IMR-90 (cell line): Measurements from ENCODE around the gene MYO1G. TPM values are rescaled to one million over a fixed set of nuclear protein-coding genes. Genes with fewer than 3 reads are reported as not detected.
A peak's percentile ranks its signal among the peaks of the same experiment; 100 is the strongest.

ENCODE experiments used
- ATAC-seq: fragments of 200-7000 bp; cut with Tn5 transposase; 2 replicates; pipeline ENCODE4 v1.9.1; 2020; ENCODE audit warnings: low read depth, mild to moderate bottlenecking, moderate library complexity
- BruUV-seq: library from RNA; stranded (reverse); fragments of 400-500 nt; replicated peaks from 2 replicates; lab custom pipeline; 2021; lab: Mats Ljungman, UMichigan
- CTCF ChIA-PET: fragments of 300-600 bp; formaldehyde crosslinking; extraction: SDS; loops from one replicate; lab custom pipeline; 2021; ENCODE audit warnings: antibody characterized with exemption; lab: Yijun Ruan, JAX
- POLR2A ChIA-PET: fragments of 300-600 bp; sonication (Branson Sonifier 250); formaldehyde crosslinking; loops from one replicate; lab custom pipeline; 2022; ENCODE audit warnings: antibody characterized with exemption; ENCODE audit not compliant: unreplicated experiment; lab: Charles Lee
- DNase-seq: peaks from one replicate; pipeline ENCODE4 v3.0.0; 2013
- H2AFZ ChIP-seq: replicated peaks from 2 replicates; pipeline ENCODE3; 2013; ENCODE audit warnings: low read length, mild to moderate bottlenecking; ENCODE audit not compliant: poor library complexity
- H2AK5ac ChIP-seq: 2 replicates; pipeline ENCODE4 v1.6.1; 2013; ENCODE audit warnings: low read depth, low read length, inconsistent platforms
- H2AK9ac ChIP-seq: replicated peaks from 2 replicates; pipeline ENCODE3; 2013; ENCODE audit warnings: mild to moderate bottlenecking, low read depth, low read length, moderate library complexity; ENCODE audit not compliant: poor library complexity
- H2BK120ac ChIP-seq: 2 replicates; pipeline ENCODE4 v1.6.1; 2013; ENCODE audit warnings: low read depth, low read length, inconsistent platforms
- H2BK15ac ChIP-seq: 3 replicates; pipeline ENCODE4 v1.6.1; 2013; ENCODE audit warnings: low read depth, low read length, inconsistent platforms
- H2BK20ac ChIP-seq: 2 replicates; pipeline ENCODE4 v1.6.1; 2013; ENCODE audit warnings: low read depth, mild to moderate bottlenecking, inconsistent platforms, low read length, moderate library complexity
- H2BK5ac ChIP-seq: 2 replicates; pipeline ENCODE4 v1.6.1; 2013; ENCODE audit warnings: mild to moderate bottlenecking, low read depth, low read length, inconsistent platforms; ENCODE audit not compliant: poor library complexity, severe bottlenecking
- H3K14ac ChIP-seq: replicated peaks from 2 replicates; pipeline ENCODE4 v1.6.1; 2013; ENCODE audit warnings: low read depth, low read length, inconsistent platforms
- H3K18ac ChIP-seq: 2 replicates; pipeline ENCODE4 v1.6.1; 2013; ENCODE audit warnings: low read depth, low read length, control low read depth
- H3K23ac ChIP-seq: 2 replicates; pipeline ENCODE4 v1.6.1; 2013; ENCODE audit warnings: low read depth, low read length, inconsistent platforms
- H3K27ac ChIP-seq: 2 replicates; pipeline ENCODE4 v1.5.1; 2013; ENCODE audit warnings: mild to moderate bottlenecking, control low read depth, low read length; ENCODE audit not compliant: insufficient read depth
- H3K27me3 ChIP-seq: 2 replicates; pipeline ENCODE4 v1.6.1; 2013; ENCODE audit warnings: low read length; ENCODE audit not compliant: control insufficient read depth, insufficient read depth
- H3K36me3 ChIP-seq: 2 replicates; pipeline ENCODE4 v1.6.1; 2013; ENCODE audit warnings: low read length, mixed read lengths; ENCODE audit not compliant: control insufficient read depth, insufficient read depth
- H3K4ac ChIP-seq: 2 replicates; pipeline ENCODE4 v1.6.1; 2013; ENCODE audit warnings: low read depth, low read length, inconsistent platforms
- H3K4me1 ChIP-seq: 2 replicates; pipeline ENCODE4 v1.6.1; 2013; ENCODE audit warnings: low read length, mixed read lengths; ENCODE audit not compliant: control insufficient read depth, insufficient read depth
- H3K4me2 ChIP-seq: 2 replicates; pipeline ENCODE4 v1.6.1; 2013; ENCODE audit warnings: low read depth, mild to moderate bottlenecking, control low read depth, low read length, moderate library complexity
- H3K4me3 ChIP-seq: 2 replicates; pipeline ENCODE4 v1.5.1; 2013; ENCODE audit warnings: low read depth, mild to moderate bottlenecking, control low read depth, low read length, moderate library complexity; ENCODE audit not compliant: insufficient read depth
- H3K56ac ChIP-seq: 2 replicates; pipeline ENCODE4 v1.6.1; 2013; ENCODE audit warnings: low read length, inconsistent platforms; ENCODE audit not compliant: insufficient read depth; ENCODE audit errors: extremely low read depth
- H3K79me1 ChIP-seq, 2 experiments: 2 replicates each; pipeline ENCODE4 v1.6.1; 2013; ENCODE audit warnings: low read length in 2 of 2, inconsistent platforms in 1 of 2, low read depth in 1 of 2
- H3K9ac ChIP-seq: 2 replicates; pipeline ENCODE4 v1.6.1; 2013; ENCODE audit warnings: low read depth, low read length, control low read depth
- H3K9me1 ChIP-seq: 2 replicates; pipeline ENCODE4 v1.6.1; 2013; ENCODE audit warnings: low read length, inconsistent platforms; ENCODE audit not compliant: insufficient read depth
- H3K9me3 ChIP-seq: 2 replicates; pipeline ENCODE4 v1.6.1; 2013; ENCODE audit warnings: low read length; ENCODE audit not compliant: control insufficient read depth, insufficient read depth
- H4K20me1 ChIP-seq: 2 replicates; pipeline ENCODE4 v1.6.1; 2013; ENCODE audit warnings: low read length, inconsistent platforms; ENCODE audit not compliant: insufficient read depth
- H4K5ac ChIP-seq: 2 replicates; pipeline ENCODE4 v1.6.1; 2013; ENCODE audit warnings: mild to moderate bottlenecking, low read depth, low read length, control low read depth
- H4K8ac ChIP-seq, 2 experiments: 2 replicates each; pipeline ENCODE4 v1.6.1; 2013; ENCODE audit warnings: low read depth in 2 of 2, low read length in 2 of 2, control low read depth in 1 of 2, inconsistent platforms in 1 of 2
- H4K91ac ChIP-seq: 2 replicates; pipeline ENCODE4 v1.6.1; 2013; ENCODE audit warnings: low read depth, low read length, inconsistent platforms; ENCODE audit not compliant: insufficient read depth
- BHLHE40 ChIP-seq: fragments of 150-350 bp; IDR thresholded peaks from 2 replicates; pipeline ENCODE4 v1.6.1; 2016; ENCODE audit warnings: mild to moderate bottlenecking, low read depth, low read length
- CEBPB ChIP-seq: IDR thresholded peaks from 2 replicates; pipeline ENCODE4 v1.6.1; 2012; ENCODE audit warnings: low read depth, low read length, improper control_type of control experiment
- CHD1 ChIP-seq: IDR thresholded peaks from 2 replicates; pipeline ENCODE4 v1.6.1; 2012; ENCODE audit warnings: low read depth, low read length, improper control_type of control experiment
- FOS ChIP-seq: fragments of 150-350 bp; IDR thresholded peaks from 2 replicates; pipeline ENCODE4 v1.6.1; 2016; ENCODE audit warnings: low read depth, low read length
- MAZ ChIP-seq: IDR thresholded peaks from 2 replicates; pipeline ENCODE4 v1.6.1; 2012; ENCODE audit warnings: low read depth, mild to moderate bottlenecking, low read length, improper control_type of control experiment, moderate library complexity, borderline replicate concordance
- MXI1 ChIP-seq: IDR thresholded peaks from 2 replicates; pipeline ENCODE4 v1.6.1; 2012; ENCODE audit warnings: low read depth, mild to moderate bottlenecking, low read length, moderate library complexity, borderline replicate concordance
- NFE2L2 ChIP-seq: fragments of 150-350 bp; IDR thresholded peaks from 2 replicates; pipeline ENCODE4 v1.6.1; 2016; ENCODE audit warnings: low read depth, mild to moderate bottlenecking, low read length
- POLR2A ChIP-seq: IDR thresholded peaks from 2 replicates; pipeline ENCODE4 v1.6.1; 2012; ENCODE audit warnings: mild to moderate bottlenecking, low read depth, low read length
- RAD21 ChIP-seq: IDR thresholded peaks from 2 replicates; pipeline ENCODE4 v1.6.1; 2012; ENCODE audit warnings: low read length, improper control_type of control experiment
- RFX5 ChIP-seq: IDR thresholded peaks from 2 replicates; pipeline ENCODE4 v1.8.0; 2012; ENCODE audit warnings: low read depth, mild to moderate bottlenecking, low read length, moderate library complexity
- SMC3 ChIP-seq: fragments of 150-350 bp; IDR thresholded peaks from 2 replicates; pipeline ENCODE4 v1.6.1; 2016; ENCODE audit warnings: low read depth, mild to moderate bottlenecking, antibody characterized with exemption, low read length, moderate library complexity
- WGBS, 2 experiments: methylation state at CpG; one replicate each; pipeline versions ENCODE4 v1.1.5 to v1.1.7; 2013; ENCODE audit warnings: missing lambda C conversion rate in 2 of 2; ENCODE audit not compliant: insufficient read length in 1 of 2; ENCODE audit errors: extremely low coverage in 2 of 2; 5-methylcytosine and 5-hydroxymethylcytosine counted together
- dilution Hi-C: fragments of 300-500 bp; cut with HindIII; formaldehyde crosslinking; loops from one replicate; pipeline ENCODE4 v1.14.3; 2018; ENCODE audit warnings: low sequenced_read_pairs; ENCODE audit not compliant: unreplicated experiment
- in situ Hi-C: fragments of 300-500 bp; cut with MboI; formaldehyde crosslinking; loops from 3 replicates; pipeline ENCODE4 v1.14.3; 2019; ENCODE audit warnings: low sequenced_read_pairs, inconsistent platforms, mixed read lengths
- intact Hi-C: fragments of 100-400 bp; cut with micrococcal nuclease; formaldehyde crosslinking; loops from 2 replicates; pipeline ENCODE4 v1.10.0; 2022
- polyA plus RNA-seq, 3 experiments: library from polyadenylated mRNA; depleted of rRNA; stranded (reverse); fragments of >200 nt; gene quantifications; 2 replicates each; pipeline ENCODE4 v1.2.3, GENCODE V29; 2012; ENCODE audit warnings: low replicate concordance in 1 of 3
- total RNA-seq: library from RNA; depleted of rRNA; stranded (reverse); fragments of >200 nt; gene quantifications from 2 replicates; pipeline ENCODE4 v1.2.3, GENCODE V29; 2012
- TF ChIP-seq, protein P1 (sequence below): fragments of 150-350 bp; IDR thresholded peaks from 2 replicates; pipeline ENCODE4 v1.6.1; 2016; ENCODE audit warnings: low read depth, mild to moderate bottlenecking, low read length, moderate library complexity, borderline replicate concordance
- TF ChIP-seq, protein P2 (sequence below): conservative IDR thresholded peaks from 2 replicates; pipeline ENCODE4 v1.5.1; 2012; ENCODE audit warnings: mild to moderate bottlenecking, low read depth, low read length, improper control_type of control experiment
- TF ChIP-seq, protein P3 (sequence below): fragments of 150-350 bp; IDR thresholded peaks from 2 replicates; pipeline ENCODE4 v1.6.1; 2017; ENCODE audit warnings: mild to moderate bottlenecking, antibody characterized with exemption, low read length, low read depth

MYO1G gene
- total and polyA plus RNA-seq, 2 of the 4 experiments (the other 2 are of a cell fraction): under 0.01 to 0.02 TPM

DNA sequence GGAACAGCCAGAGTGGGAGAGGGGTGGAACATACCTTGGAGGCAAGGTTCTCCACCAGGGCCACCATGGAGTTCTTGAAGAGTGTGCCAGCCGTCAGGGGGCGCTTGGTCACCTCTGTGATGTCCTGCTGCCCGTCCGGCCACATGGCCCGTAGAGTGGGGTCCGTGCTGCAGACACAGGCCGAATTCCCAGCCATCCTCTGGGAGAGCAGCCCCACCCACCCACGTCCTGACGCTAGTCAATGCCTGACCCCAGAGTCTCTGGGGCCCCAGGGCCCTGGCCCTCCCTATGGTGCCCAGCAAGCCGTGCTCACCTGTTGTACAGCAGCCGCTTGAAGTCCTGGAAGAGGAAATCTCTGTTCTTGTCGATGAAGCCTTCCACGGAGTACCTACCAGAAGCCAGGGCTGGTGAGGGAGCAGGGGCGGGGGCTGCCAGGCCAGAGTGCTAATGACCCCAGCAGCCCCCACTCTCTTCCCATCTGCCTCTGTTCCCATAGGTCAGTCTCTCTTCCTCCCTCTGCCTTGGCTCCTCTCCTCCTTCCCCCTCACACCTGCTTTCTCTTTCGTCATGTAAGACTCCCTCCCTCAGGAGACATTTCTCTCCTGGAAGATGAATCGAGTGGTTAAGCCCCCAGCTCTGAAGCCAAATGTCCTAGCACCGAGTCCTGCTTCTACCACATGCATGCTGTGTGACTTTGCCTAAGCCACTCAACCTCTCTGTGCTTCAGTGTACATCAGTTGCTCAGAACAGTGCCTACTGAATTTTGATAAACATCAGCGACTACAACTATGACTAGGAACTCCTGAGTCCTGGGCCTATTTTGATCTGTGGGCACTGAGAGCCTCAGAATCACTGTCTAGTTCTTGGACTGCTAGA is 11.0 kb downstream of the MYO1G start:
- H2BK120ac ChIP-seq: no peak overlapping the region
- no peak overlapping the region for H4K8ac ChIP-seq
- in situ Hi-C loops (loop anchor here (10.0 kb wide), 1 partner anchor 167 kb away; no protein-coding TSS in a partner anchor), intact Hi-C loops (loop anchor here (1.0 kb wide), 1 partner anchor 168 kb away; no protein-coding TSS in a partner anchor), dilution Hi-C loops (no loop called here)
- peak overlapping the region; percentile 71 for H2AFZ ChIP-seq
- no peak overlapping the region for H3K4me2 ChIP-seq
- no peaks in the 10 kb centered on the region for H3K79me1 ChIP-seq
- H3K27ac ChIP-seq: no peak overlapping the region
- no peaks in the 10 kb centered on the region for H3K36me3 ChIP-seq
- H4K5ac ChIP-seq: no peak overlapping the region
- H2BK5ac ChIP-seq: no peak overlapping the region
- H3K14ac ChIP-seq: no peak overlapping the region
- H3K4me1 ChIP-seq: no peaks in the 10 kb centered on the region; the same call in 1 of the 2 replicates
- H4K20me1 ChIP-seq: no peaks in the 10 kb centered on the region
- H3K9ac ChIP-seq: no peak overlapping the region
- no TSS peak for BruUV-seq
- no peak overlapping the region for H3K23ac ChIP-seq
- H3K9me1 ChIP-seq: no peaks in the 10 kb centered on the region
- 58% methylated on average over 10 of the region's 18 CpGs; no CpG with 5 or more reads in 1 of the 2 experiments for WGBS, 2 experiments
- no peak overlapping the region for H3K56ac ChIP-seq
- no peak overlapping the region for H2BK15ac ChIP-seq
- CTCF ChIA-PET: interaction anchor here (0.5 kb wide), 1 partner anchor 49 kb away, joined by 3 read pairs; no protein-coding TSS in a partner anchor
- POLR2A ChIA-PET: no interaction called here
- H3K4me3 ChIP-seq: no peak overlapping the region
- no peak overlapping the region for H2AK5ac ChIP-seq
- no peak overlapping the region for H2BK20ac ChIP-seq
- H2AK9ac ChIP-seq: peak overlapping the region; percentile 55
- no peak overlapping the region for H4K91ac ChIP-seq
- peaks cover 11% of the 10 kb centered on the region; the same call in 1 of the 2 replicates for H3K27me3 ChIP-seq
- ATAC-seq (no peak), DNase-seq (no peak)
- H3K4ac ChIP-seq: no peak overlapping the region
- no peaks in the 10 kb centered on the region for H3K9me3 ChIP-seq
- H3K18ac ChIP-seq: no peak overlapping the region
- TF ChIP-seq NFE2L2 (no peak), POLR2A (no peak), SMC3 (peak; percentile 38), CEBPB (no peak), MXI1 (no peak), MAZ (no peak), RFX5 (no peak), RAD21 (peak; percentile 38), CHD1 (no peak), FOS (no peak), BHLHE40 (no peak)
- TF ChIP-seq, protein P1, sequence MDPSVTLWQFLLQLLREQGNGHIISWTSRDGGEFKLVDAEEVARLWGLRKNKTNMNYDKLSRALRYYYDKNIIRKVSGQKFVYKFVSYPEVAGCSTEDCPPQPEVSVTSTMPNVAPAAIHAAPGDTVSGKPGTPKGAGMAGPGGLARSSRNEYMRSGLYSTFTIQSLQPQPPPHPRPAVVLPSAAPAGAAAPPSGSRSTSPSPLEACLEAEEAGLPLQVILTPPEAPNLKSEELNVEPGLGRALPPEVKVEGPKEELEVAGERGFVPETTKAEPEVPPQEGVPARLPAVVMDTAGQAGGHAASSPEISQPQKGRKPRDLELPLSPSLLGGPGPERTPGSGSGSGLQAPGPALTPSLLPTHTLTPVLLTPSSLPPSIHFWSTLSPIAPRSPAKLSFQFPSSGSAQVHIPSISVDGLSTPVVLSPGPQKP: no peak
- TF ChIP-seq, protein P2, sequence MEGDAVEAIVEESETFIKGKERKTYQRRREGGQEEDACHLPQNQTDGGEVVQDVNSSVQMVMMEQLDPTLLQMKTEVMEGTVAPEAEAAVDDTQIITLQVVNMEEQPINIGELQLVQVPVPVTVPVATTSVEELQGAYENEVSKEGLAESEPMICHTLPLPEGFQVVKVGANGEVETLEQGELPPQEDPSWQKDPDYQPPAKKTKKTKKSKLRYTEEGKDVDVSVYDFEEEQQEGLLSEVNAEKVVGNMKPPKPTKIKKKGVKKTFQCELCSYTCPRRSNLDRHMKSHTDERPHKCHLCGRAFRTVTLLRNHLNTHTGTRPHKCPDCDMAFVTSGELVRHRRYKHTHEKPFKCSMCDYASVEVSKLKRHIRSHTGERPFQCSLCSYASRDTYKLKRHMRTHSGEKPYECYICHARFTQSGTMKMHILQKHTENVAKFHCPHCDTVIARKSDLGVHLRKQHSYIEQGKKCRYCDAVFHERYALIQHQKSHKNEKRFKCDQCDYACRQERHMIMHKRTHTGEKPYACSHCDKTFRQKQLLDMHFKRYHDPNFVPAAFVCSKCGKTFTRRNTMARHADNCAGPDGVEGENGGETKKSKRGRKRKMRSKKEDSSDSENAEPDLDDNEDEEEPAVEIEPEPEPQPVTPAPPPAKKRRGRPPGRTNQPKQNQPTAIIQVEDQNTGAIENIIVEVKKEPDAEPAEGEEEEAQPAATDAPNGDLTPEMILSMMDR: peak; percentile 34
- TF ChIP-seq, protein P3, sequence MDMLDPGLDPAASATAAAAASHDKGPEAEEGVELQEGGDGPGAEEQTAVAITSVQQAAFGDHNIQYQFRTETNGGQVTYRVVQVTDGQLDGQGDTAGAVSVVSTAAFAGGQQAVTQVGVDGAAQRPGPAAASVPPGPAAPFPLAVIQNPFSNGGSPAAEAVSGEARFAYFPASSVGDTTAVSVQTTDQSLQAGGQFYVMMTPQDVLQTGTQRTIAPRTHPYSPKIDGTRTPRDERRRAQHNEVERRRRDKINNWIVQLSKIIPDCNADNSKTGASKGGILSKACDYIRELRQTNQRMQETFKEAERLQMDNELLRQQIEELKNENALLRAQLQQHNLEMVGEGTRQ: no peak
